GM23248 (cell line): ENCODE measurements around the gene ZNF101. TPM values are rescaled to one million over a fixed set of nuclear protein-coding genes. Genes with fewer than 3 reads are reported as not detected.

Experiments
- DNase-seq: peaks from one replicate; pipeline ENCODE4 v3.0.0-alpha.2; 2015
- H2AFZ ChIP-seq: fragments of 200-600 bp; sonication (generic); 2 replicates; pipeline ENCODE4 v1.6.1; 2016; ENCODE audit warnings: antibody characterized with exemption
- H3F3A ChIP-seq: fragments of 200-600 bp; sonication (generic); 2 replicates; pipeline ENCODE4 v1.6.1; 2016; ENCODE audit warnings: mild to moderate bottlenecking, antibody characterized with exemption, mixed run types; ENCODE audit not compliant: insufficient read depth
- H3K27ac ChIP-seq: fragments of 200-600 bp; sonication (generic); 2 replicates; pipeline ENCODE4 v1.5.1; 2016; ENCODE audit warnings: mild to moderate bottlenecking
- H3K27me3 ChIP-seq: fragments of 200-600 bp; sonication (generic); replicated peaks from 2 replicates; pipeline ENCODE4 v1.6.1; 2016; ENCODE audit warnings: mild to moderate bottlenecking; ENCODE audit not compliant: insufficient read depth
- H3K36me3 ChIP-seq: fragments of 200-600 bp; sonication (generic); 2 replicates; pipeline ENCODE4 v1.6.1; 2016; ENCODE audit warnings: low read depth, mild to moderate bottlenecking
- H3K4me1 ChIP-seq: fragments of 200-600 bp; sonication (generic); 2 replicates; pipeline ENCODE4 v1.6.1; 2016; ENCODE audit warnings: mild to moderate bottlenecking; ENCODE audit not compliant: insufficient read depth
- H3K4me2 ChIP-seq: fragments of 200-600 bp; sonication (generic); one replicate; pipeline ENCODE4 v1.6.1; 2016; ENCODE audit warnings: mild to moderate bottlenecking; ENCODE audit not compliant: unreplicated experiment
- H3K4me3 ChIP-seq: fragments of 200-600 bp; sonication (generic); 2 replicates; pipeline ENCODE4 v1.5.1; 2016; ENCODE audit warnings: mild to moderate bottlenecking
- H3K79me2 ChIP-seq: fragments of 200-600 bp; sonication (generic); 2 replicates; pipeline ENCODE4 v1.6.1; 2016; ENCODE audit warnings: mild to moderate bottlenecking; ENCODE audit not compliant: insufficient read depth
- H3K9ac ChIP-seq: fragments of 200-600 bp; sonication (generic); 2 replicates; pipeline ENCODE4 v1.6.1; 2016; ENCODE audit warnings: mild to moderate bottlenecking
- H3K9me2 ChIP-seq: fragments of 200-600 bp; sonication (generic); 2 replicates; pipeline ENCODE4 v1.6.1; 2016; ENCODE audit warnings: mixed run types, mild to moderate bottlenecking, moderate library complexity; ENCODE audit not compliant: insufficient read depth
- H3K9me3 ChIP-seq: fragments of 200-600 bp; sonication (generic); one replicate; pipeline ENCODE4 v1.6.1; 2017; ENCODE audit warnings: low read depth
- H4K20me1 ChIP-seq: fragments of 200-600 bp; sonication (generic); 2 replicates; pipeline ENCODE4 v1.6.0; 2016; ENCODE audit not compliant: insufficient read depth
- EZH2 ChIP-seq: fragments of 200-600 bp; sonication (generic); IDR thresholded peaks from 2 replicates; pipeline ENCODE4 v1.6.1; 2018; ENCODE audit warnings: antibody characterized with exemption, mild to moderate bottlenecking; ENCODE audit not compliant: insufficient read depth, poor library complexity, severe bottlenecking
- EZH2phosphoT487 ChIP-seq: fragments of 200-600 bp; sonication (generic); IDR thresholded peaks from 2 replicates; pipeline ENCODE4 v1.6.1; 2018; ENCODE audit warnings: antibody characterized with exemption, moderate library complexity, mild to moderate bottlenecking, low read depth; ENCODE audit not compliant: insufficient read depth
- WGBS, 2 experiments: methylation state at CpG; one replicate each; pipeline ENCODE4 v1.1.6; 2015 to 2017; ENCODE audit warnings: low lambda C conversion rate in 2 of 2, low coverage in 1 of 2; ENCODE audit errors: missing lambda C conversion rate in 2 of 2; 5-methylcytosine and 5-hydroxymethylcytosine counted together
- in situ Hi-C: fragments of 300-500 bp; cut with MboI; formaldehyde crosslinking; loops from 2 replicates; pipeline ENCODE4 v1.15.0; 2020
- polyA plus RNA-seq: library from polyadenylated mRNA; unstranded; fragments of >200 nt; fragmentation: Nextera tagmentation; extraction: Ambion mirVana; gene quantifications from 2 replicates; pipeline ENCODE4 v1.2.1, GENCODE V29; 2016
- total RNA-seq: library from RNA; depleted of rRNA; stranded (reverse); fragments of >200 nt; shearing (Covaris generic); gene quantifications from 2 replicates; pipeline ENCODE4 v1.2.3, GENCODE V29; 2014

Gene ZNF101
- total and polyA plus RNA-seq, 2 experiments from 2014 or later: 3.7 TPM

DNA sequence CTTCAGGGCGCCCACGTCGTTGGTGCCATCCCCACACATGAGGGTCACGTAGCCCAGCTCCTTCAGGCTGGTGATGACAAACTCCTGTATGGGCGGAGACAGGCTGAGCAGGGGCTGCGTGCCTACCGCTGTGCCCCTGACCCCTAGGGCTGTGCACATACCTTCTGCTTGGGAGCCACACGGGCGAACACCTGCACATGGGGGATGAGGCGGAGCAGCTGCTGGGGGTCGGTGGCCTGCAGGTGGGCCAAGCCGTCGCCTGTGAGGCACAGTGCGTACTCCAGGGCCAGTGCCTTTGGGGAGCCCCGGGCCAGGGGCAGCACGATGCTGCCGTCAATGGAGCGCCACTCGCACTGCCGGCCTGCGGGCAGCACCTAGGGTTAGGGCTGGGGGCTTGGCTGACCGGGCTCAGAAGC is 19.1 kb upstream of the ZNF101 start:
- H3K36me3 ChIP-seq: no peaks in the 10 kb centered on the region; the same call in 1 of the 2 replicates
- H3K9me2 ChIP-seq: no peaks in the 10 kb centered on the region
- no peak overlapping the region for H3K9ac ChIP-seq
- H3K9me3 ChIP-seq: no peaks in the 10 kb centered on the region
- in situ Hi-C loops: no loop called here
- H3K4me1 ChIP-seq: no peaks in the 10 kb centered on the region
- 90 to 92% methylated on average over 18 to 22 of the region's 22 CpGs for WGBS, 2 experiments
- H3K27ac ChIP-seq: no peak overlapping the region
- no peaks in the 10 kb centered on the region for H3K79me2 ChIP-seq
- no peak overlapping the region for H2AFZ ChIP-seq
- peaks cover 1% of the 10 kb centered on the region for H3F3A ChIP-seq
- no peak overlapping the region for H3K4me2 ChIP-seq
- no peaks in the 10 kb centered on the region for H3K27me3 ChIP-seq
- no peak overlapping the region for H3K4me3 ChIP-seq
- H4K20me1 ChIP-seq: no peaks in the 10 kb centered on the region
- TF ChIP-seq EZH2phosphoT487 (no peak), EZH2 (no peak)
- DNase-seq: no peak

DNA sequence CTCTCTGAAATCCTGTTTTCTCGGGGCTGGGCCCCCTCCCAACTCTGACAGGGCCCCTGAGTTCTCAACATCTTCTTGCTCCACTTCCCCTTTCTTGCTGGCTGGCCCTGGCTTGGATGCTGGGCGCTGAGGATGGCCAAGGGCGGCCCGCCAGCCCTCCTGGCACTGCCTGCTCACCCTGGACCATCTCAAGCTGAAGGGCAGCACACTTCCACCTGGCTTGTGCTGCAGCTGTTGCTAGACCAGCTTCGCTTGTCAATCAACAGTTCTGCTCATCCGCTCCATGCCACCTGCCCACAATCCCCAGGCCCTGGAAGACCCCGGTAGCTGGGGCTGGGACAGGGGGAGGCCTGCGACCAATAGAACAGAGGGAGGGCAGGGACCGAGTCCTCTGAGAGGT is 18.3 kb upstream of the ZNF101 start:
- H4K20me1 ChIP-seq: no peaks in the 10 kb centered on the region
- in situ Hi-C loops: no loop called here
- H3K27ac ChIP-seq: no peak overlapping the region
- no peaks in the 10 kb centered on the region for H3K4me1 ChIP-seq
- no peaks in the 10 kb centered on the region for H3K9me2 ChIP-seq
- peaks cover 5% of the 10 kb centered on the region; the same call in 1 of the 2 replicates for H3K36me3 ChIP-seq
- no peak overlapping the region for H3K9ac ChIP-seq
- TF ChIP-seq EZH2phosphoT487: no peak
- no peak for TF ChIP-seq EZH2
- no peaks in the 10 kb centered on the region for H3K27me3 ChIP-seq
- no peak overlapping the region for H3K4me3 ChIP-seq
- H3K4me2 ChIP-seq: no peak overlapping the region
- 95 to 96% methylated on average over 9 of the region's 9 CpGs for WGBS, 2 experiments
- H2AFZ ChIP-seq: no peak overlapping the region
- H3K9me3 ChIP-seq: no peaks in the 10 kb centered on the region
- H3K79me2 ChIP-seq: no peaks in the 10 kb centered on the region
- no peak for DNase-seq
- H3F3A ChIP-seq: no peaks in the 10 kb centered on the region

DNA sequence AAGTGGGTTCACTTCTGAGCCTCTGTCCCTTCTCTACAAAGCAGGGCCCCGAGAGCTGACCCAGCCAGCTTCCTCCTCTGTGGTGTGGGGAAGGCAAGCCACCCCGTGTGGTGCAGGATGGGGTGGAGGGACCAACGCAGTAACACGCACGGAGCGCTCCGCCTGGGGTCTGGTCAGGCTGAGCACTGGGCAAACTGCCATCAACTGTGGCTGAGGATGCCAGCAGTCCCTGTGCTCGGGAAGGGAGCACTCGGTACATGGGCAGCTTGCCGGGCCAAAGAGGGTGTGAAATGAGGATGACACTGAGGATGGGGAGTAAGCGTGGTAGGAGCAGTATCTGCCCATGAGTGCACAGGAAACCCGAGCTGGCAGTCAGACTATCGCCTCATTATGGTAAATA is 17.6 kb upstream of the ZNF101 start:
- WGBS, 2 experiments: 66 to 70% methylated on average over 13 of the region's 13 CpGs
- no peak for DNase-seq
- in situ Hi-C loops: no loop called here

DNA sequence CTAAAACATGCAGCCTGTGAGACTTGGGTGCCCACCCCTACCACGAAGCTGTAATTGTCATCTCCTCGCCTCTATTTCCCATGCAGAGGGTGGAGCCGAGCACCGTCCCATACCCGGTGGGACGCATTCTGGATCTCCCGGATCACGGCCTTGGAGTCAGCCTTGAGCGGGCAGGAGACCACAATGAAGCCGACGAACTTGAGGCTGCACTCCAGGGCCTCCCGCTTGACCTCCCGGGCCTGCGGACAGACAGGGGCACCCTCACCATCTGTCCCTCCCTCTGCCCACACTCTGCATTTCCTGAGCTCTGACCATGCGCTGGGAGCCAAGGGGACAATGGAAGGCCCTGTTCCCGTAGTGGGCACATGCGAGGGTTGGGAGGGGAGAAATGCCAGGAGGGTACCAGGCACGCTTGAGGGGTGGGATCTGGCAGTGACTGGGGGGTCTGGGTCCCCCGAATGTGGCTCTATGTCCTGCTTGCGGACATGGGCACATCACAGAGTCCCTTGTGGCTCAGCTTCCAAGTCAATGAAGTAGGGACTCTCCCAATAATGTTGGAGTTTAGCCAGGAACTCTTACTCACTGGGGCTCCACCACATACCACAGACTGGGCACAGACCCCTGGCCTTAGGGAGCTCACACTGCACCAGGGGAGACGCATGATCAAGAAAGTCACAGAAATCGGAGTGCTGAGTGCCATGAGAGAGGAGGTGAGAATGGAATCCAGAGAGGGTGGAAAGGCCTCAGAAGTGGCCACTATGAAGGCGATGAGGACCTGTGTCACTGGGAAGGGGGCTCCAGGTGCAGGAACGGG is 15.9 kb upstream of the ZNF101 start:
- Histone ChIP-seq H3K9me3 (no peaks in the 10 kb centered on the region), H3K4me2 (no peak overlapping the region), H3K4me1 (no peaks in the 10 kb centered on the region), H2AFZ (no peak overlapping the region), H4K20me1 (no peaks in the 10 kb centered on the region), H3K9me2 (no peaks in the 10 kb centered on the region), H3K79me2 (no peaks in the 10 kb centered on the region), H3K27ac (no peak overlapping the region), H3K9ac (no peak overlapping the region), H3F3A (no peaks in the 10 kb centered on the region), H3K4me3 (no peak overlapping the region), H3K27me3 (no peaks in the 10 kb centered on the region), H3K36me3 (peaks cover 5% of the 10 kb centered on the region; the same call in 1 of the 2 replicates)
- DNase-seq: peak; percentile 25
- 88 to 93% methylated on average over 24 of the region's 24 CpGs for WGBS, 2 experiments
- TF ChIP-seq EZH2 (no peak), EZH2phosphoT487 (no peak)
- in situ Hi-C loops: no loop called here

More for the DNA sequence above, 17.6 kb upstream of the ZNF101 start:
- no peaks in the 10 kb centered on the region for H3K9me3 ChIP-seq
- peaks cover 5% of the 10 kb centered on the region; the same call in 1 of the 2 replicates for H3K36me3 ChIP-seq
- no peaks in the 10 kb centered on the region for H4K20me1 ChIP-seq
- H3K9me2 ChIP-seq: no peaks in the 10 kb centered on the region
- H3F3A ChIP-seq: no peaks in the 10 kb centered on the region
- TF ChIP-seq EZH2 (no peak), EZH2phosphoT487 (no peak)
- H3K4me2 ChIP-seq: no peak overlapping the region
- no peaks in the 10 kb centered on the region for H3K79me2 ChIP-seq
- H3K4me1 ChIP-seq: no peaks in the 10 kb centered on the region
- H2AFZ ChIP-seq: no peak overlapping the region
- H3K4me3 ChIP-seq: no peak overlapping the region
- H3K27ac ChIP-seq: no peak overlapping the region
- H3K27me3 ChIP-seq: no peaks in the 10 kb centered on the region
- no peak overlapping the region for H3K9ac ChIP-seq
